ENCODE measurements around the gene C1S.
A peak's percentile ranks its signal among the peaks of the same experiment; 100 is the strongest.
"Not testable (repeated sequence)": the region's sequence is repeated elsewhere in the genome, so short reads cannot be mapped to it uniquely, and the experiment has no call there.

Gene C1S

DNA sequence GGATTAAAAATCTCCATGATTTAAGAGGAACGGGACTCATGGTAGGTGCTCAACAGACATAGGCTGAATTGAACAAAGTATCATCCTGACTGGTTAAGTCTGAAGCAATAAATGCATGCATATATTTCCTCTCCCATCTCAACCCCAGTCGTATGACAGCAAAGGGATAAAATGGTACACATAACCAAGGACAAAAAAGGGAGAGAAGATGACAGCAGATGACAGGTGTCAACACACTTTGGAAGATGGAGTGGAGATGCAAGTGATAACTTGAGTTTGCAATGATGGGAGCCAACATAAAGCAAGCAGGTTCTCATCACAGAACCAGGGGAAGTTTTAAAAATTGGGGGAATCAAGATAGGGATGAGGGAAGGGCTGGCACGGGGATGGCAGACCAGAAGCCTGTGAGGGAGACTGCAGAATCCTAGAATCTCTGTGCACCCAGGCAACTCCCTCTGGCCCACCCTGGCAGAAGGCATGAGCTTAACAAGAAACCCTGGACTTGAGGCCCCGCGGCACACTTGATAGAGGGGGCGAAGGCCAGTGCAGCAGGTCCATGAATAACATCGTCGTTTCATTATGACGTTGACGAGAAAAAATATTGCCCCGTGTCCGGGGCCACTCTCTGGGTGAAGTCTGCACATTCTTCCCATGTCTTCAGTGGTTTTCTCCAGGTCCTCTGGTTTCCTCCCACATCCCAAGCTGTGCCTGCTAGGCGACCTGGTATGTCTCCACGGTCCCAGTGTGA is 43.5 kb downstream of the C1S start:
- no peak for DNase-seq (ENCODE audit: low spot score)

DNA sequence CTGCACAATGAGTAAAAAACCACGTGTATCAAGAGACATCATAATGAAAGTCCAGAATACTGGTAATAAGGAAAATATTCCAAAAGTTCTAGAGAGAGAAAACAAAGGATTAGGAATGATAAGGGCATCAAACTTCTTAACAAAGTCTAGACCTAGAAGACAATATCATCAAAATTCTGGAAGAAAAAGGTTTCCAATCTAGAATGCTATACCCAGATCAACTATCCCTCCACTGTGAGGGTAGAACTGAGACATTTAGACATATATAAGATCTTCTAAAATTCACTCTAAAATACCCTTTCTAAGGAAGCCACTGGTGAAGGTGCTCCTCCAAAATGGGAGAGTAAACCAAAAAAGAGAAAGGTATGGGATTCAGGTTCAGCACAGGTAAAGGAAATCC is 45.6 kb downstream of the C1S start:
- DNase-seq (ENCODE audit: low spot score), result no peak

DNA sequence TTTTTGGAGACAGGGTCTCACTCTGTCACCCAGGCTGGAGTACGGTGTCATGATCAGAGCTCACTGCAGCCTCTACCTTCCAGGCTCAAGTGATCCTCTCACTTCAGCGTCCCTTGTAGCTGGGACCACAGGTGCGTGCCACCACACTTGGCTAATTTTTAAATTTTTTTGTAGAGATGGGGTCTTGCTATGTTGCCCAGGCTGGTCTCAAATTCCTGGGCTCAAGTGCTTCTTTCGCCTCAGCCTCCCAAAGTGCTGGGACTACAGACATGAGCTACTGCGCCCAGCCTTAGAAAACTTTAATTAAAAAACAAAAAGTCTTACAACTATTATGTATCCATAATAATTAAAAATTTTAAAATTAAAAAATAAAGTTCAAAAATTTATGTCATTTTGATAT is 46.7 kb downstream of the C1S start:
- DNase-seq (ENCODE audit: low spot score), result not testable (repeated sequence)

DNA sequence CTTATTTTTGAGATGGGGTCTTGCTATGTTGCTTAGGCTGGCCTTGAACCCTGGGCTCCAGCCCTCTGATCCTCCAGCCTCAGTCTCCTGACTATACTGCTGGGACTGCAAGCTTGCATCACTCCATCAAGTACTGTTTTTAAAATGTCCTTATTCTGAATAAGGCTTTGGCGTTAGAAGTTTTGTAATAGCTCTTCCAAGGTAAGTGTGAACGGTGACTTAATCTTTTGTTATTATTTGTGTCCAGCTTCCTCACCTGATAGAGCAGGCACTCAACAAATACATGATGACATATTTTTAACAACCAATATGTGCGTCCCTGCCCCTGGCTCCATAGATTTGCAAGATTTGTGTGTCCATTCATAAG is 47.1 kb downstream of the C1S start:
- DNase-seq (ENCODE audit: low spot score), result no peak

DNA sequence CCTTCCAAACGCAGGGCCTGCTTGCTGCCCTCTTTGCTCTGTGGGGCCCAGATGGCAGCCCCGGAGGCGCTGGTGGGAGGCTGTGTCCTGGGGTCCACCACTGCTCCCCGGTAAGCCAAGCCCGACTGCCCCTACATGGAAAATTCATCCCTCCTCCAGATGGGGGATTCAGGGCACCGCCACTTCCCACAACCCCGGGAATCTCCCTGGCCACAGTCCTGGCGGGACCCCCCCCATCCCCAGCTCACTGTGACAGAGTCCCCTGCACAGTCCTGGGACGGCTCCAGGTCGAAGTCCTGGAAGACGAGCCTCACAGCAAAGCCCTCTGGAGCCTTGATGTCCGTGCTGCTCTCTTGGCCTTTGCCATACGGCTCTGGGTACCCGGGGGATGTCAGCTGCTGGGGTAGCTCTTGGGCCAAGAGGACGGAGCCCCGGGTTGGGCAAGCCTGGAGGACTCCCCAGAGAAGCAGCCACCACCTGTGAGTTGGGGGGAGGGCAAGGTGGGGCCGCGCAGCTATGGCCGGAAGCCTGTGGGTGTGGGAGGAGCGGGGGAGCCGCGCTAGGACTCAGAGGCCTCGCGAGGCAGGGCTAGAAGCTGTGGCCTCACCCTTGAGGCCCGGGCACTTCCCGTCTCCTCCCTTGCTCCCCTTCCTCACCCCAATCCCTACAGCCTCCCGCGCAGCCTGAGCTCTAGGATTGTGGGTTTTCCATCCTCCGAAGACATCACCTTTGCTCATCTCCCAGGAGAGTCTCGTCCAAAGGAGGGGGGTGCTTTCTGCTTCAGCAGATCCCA is 47.7 kb downstream of the C1S start:
- peak; percentile 86 for DNase-seq (ENCODE audit: low spot score)

DNA sequence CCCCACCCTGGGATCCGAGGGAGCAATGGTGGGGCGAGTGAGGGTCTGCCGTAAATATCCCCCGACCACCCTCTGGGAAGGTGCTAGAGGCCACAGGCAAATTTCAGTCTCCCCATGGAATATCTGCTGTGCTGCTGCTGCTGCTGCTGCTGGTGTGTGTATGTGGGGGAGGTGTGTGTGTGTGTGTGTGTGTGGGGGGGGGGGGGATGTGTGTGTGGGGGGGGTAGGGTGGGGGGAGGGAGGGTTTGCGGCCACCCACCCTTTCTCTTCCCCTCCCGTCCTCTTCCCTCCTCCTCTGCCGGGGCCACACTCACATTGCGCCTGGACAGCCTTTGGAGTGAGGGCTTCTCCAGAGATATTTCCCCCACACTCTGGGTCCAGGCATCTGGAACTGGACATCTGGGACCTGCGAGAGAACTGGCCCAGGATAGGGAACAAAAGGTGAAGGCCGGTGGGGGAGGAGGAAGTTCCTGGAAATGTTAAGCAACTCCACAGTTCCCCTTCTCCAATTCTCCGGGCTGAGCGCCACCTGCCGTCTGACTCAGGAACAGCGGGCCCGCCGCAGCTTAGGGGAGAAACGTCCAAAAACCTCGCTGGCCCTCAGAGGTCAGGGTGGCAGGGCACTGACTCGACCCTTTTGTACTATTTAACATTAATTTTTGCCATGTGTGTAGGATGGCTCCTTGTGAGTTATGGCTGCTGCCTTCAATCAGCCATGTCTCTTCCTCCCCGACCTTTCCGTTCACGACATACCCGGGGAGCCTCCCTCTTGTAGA is 48.5 kb downstream of the C1S start, which contains the start of gene C1RL:
Gene C1RL (minus strand): TSS at position 419 of the 776 bp plus-strand sequence. CDS start 34 bp downstream, at position 385.
- peak; percentile 87 for DNase-seq (ENCODE audit: low spot score)

DNA sequence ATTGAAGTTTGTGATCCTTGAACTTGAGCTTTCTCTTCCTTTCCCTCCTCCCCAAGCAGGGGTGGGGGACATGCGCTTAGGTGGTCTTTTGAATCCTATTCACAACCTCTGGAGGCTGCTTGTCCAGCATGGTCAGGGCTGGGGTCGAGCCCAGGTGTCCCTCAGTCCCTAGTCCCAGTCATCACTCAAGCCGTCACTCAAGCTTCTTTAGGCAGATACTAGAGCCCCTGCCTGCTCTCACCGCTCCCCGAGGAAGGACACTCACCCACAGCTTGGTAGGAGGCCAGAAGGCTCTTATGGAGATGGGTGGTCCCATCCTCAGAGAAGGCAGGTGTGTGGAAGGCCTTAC is 49.0 kb downstream of the C1S start:
- DNase-seq (ENCODE audit: low spot score), result no peak

DNA sequence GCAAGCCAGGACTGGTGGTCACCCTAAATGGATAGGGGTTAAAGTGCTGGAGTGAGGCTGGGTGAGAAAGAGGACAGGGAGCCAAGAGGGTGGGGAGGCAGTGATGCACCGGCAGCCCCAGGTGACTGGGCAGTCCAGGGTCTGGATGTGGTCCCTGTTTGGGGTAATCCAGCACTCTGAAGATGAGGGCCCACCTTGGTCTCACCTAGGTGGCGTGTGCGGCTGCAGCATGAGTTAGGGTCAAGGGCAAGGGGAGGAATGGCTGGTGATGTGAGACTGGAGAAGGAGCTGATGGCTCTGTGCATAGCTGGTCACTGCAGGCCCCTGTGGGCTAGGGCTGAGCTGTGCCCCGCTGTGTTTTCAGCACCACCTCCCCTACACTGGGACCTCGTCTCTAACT is 50.1 kb downstream of the C1S start:
- DNase-seq (ENCODE audit: low spot score), result no peak

DNA sequence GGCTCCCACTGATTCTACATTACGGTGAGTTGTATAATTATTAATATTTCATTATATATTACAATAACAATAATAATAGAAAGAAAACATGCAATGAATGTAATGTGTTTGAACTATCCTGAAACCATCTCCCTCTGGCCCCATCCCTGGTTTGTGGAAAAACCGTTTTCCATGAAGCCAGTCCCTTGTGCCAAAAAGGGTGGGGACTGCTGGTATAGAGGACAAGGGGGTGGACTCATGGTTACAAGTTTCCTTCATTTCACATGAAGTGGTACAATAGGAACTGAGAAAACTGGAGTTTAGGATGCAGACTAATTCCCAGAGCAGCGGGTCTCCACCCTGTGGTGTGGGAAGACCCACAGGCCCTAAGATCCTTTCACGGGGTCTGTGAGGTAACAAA is 51.5 kb downstream of the C1S start:
- no peak for DNase-seq (ENCODE audit: low spot score)

DNA sequence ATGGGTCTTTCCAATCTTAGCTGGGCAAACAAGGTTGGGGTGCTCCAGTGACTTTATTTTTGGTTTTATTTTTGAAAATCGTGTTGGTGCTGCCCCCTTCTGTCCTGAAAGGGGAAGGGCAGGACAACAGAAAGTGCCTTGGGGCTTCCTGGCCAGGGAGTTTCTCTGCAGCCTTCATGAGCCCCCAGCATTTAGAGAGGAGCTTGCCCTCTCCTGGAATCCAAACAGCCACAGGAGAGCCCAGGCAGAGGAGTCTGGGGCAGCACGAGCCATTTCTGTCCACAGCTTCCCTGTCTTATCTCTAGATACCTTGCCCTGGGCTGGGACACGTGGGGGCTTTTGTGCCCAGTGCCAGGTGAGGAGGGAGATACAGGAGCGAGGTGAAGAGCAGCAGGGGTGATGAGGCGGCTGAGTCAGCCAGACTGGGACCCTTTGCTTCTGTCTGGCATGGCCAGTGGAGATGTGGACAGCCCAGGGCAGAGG is 52.9 kb downstream of the C1S start:
- peak; percentile 57 for DNase-seq (ENCODE audit: low spot score)

DNA sequence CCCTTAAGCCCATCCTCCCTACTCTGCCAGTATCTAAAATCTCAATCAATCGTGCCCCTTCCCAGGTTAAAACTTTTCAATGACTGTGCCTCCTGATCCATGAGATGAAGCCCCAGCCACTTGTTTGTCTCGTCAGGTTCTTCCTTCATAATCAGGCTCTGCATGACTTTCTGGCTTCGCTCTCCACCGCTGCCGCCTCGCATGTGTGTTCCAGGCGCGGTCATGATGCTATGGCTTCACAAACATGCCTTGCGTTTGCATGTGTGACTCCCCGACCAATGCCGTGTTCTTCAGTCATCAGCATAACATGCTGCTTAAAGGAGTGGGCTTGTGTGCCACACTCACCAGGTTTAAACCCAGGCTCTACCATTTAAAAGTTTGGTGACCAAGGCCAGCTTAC is 53.5 kb downstream of the C1S start:
- DNase-seq (ENCODE audit: low spot score), result no peak

DNA sequence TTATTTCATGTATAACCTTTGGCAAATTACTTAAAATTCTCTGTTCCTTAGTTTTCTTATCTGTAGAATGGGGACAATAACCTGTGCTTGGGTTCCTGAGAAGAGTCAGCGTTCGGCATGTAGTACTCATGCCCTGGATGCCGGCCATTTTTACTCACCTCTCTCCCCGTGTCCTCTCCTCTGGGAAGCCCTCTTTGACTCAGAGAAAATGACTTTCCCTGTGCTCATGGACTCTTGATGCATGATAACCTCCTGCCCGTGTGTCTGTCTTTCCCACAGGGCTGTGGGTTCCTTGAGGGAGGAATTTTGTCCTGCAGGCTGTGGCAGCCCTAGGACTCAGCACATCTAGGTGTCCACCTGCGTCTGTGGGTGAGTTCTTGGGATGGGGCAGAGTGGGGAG is 54.3 kb downstream of the C1S start:
- no peak for DNase-seq (ENCODE audit: low spot score)

DNA sequence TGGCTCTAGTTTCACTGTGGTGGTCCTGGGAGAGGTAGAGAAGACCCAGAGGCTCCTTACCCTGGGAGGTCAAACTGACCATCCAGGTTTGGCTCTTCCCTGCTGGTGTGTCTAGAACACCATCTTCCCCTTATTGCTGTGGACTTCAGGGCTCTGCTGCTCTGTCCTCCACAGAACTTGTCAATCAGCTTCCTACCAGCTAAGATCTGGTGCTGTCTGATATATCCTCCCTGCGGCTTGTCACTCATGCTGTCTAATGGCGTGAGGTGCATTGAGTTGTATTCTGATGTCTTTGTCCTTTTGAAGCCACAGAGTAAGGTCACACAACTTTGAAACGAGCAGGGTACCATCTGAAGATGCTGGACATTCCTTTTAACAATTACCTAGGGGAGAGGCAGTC is 55.7 kb downstream of the C1S start:
- no peak for DNase-seq (ENCODE audit: low spot score)

DNA sequence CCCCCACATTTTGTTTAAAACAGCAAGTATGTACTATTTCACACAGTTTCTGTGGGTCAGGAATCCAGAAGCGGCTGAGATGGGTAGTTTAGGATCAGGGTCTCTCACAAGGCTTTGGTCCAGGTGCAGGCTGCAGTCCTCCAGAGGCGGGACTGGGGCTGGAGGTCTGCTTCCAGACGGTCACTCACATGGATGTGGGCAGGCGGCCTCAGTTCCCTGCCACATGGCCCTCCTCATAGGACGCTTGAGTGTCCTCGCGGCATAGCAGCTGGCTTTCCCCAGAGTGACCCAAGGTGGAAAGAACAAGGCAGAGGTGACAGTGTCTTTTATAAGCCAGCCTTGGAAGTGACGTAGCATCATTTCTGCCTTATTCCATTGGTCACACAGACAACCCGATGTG is 56.4 kb downstream of the C1S start:
- DNase-seq (ENCODE audit: low spot score), result no peak

DNA sequence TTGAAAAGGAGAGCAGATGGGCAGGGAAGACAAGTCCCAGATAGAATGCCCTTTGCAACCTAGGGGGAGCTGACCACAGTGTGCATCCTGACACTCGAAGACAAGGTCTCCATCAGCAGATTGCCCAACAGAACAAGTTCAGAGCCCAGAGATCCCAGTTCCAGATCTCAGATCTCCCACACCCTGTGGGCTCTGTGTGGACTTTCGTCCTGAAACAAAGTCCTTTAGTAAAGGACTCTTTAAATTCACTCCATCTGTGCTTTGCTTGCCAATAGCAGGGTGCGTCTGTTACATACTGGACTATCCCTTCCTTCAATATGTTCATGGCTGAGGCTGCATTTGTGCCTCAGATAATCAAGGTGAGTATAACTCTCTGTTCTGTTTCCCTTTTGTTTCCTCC is 57.2 kb downstream of the C1S start:
- DNase-seq (ENCODE audit: low spot score), result no peak

DNA sequence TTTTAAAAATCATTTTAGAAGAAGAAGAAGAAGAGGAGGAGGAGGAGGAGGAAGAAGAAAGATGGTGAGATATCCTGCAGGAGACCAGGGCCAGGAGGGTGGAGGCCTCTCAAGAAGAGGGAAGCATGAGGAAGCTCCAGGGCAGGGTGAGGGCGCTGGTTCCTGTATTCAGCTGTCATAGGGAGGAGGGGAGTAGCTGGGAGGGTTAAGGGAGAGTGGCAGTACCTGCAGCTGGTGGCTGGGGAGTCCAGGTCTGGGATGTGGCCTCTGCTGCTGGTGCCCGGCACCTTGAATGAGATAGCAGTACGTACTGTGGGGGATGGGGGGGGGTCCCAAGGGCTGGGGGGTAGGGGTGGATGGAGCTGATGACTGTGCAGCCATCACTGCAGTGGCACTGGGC is 58.4 kb downstream of the C1S start:
- DNase-seq (ENCODE audit: low spot score), result no peak

DNA sequence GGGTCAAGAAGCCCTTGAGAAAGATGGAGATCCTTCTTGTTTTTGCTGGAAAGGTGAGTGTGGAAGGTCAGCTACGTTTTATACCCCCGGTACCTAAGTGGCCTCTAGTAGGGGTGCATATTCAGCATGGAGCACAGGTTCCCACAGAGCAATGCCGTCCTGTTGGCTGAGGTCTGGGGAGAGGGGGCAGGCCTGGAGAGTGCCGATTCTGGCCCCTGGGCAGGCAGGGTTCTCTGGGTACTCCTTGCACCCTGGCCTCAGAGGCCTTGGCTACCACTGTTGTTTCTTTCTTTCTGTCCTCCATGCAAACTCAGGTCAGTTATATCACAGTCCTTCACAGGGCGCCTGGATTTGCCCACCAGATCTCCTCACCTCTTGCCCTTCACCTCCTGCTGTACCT is 59.6 kb downstream of the C1S start:
- no peak for DNase-seq (ENCODE audit: low spot score)

All from activated CD4-positive, alpha-beta T cell treated with anti-CD3 and anti-CD28 coated beads, Interleukin-2, Interleukin-4, amounts not matched to agents 100 ng/mL and 50 ng/mL, durations not matched to agents 16 hours and 8 hours (primary cell).